GM12878 (cell line): ENCODE data around the gene SSPN. TPM values are rescaled to one million over a fixed set of nuclear protein-coding genes. Genes with fewer than 3 reads are reported as not detected.

Source experiments
- ATF2 ChIP-seq: IDR thresholded peaks from 2 replicates; pipeline ENCODE4 v1.6.1; 2012; ENCODE audit warnings: low read length, inconsistent platforms
- CTCF ChIP-seq, 3 experiments: IDR thresholded peaks in 2 of 3; conservative IDR thresholded peaks in 1 of 3; 2 replicates each; pipeline ENCODE4 v1.5.1; 2011; ENCODE audit warnings: low read depth in 3 of 3, low read length in 3 of 3, mild to moderate bottlenecking in 3 of 3, control low read depth in 2 of 3, moderate library complexity in 2 of 3, inconsistent platforms in 1 of 3, mixed read lengths in 1 of 3; ENCODE audit not compliant: control insufficient read depth in 2 of 3, insufficient read depth in 1 of 3; ENCODE audit errors: extremely low read depth in 1 of 3
- EZH2 ChIP-seq: IDR thresholded peaks from 2 replicates; pipeline ENCODE4 v1.6.1; 2012; ENCODE audit warnings: low read depth, mild to moderate bottlenecking, control low read depth, inconsistent platforms, low read length, borderline replicate concordance; ENCODE audit not compliant: control insufficient read depth
- GATAD2B ChIP-seq: fragments of 450-650 bp; conservative IDR thresholded peaks from 2 replicates; pipeline ENCODE4 v1.6.1; 2017; ENCODE audit warnings: low read depth, mild to moderate bottlenecking, moderate library complexity
- IKZF1 ChIP-seq: fragments of 450-650 bp; conservative IDR thresholded peaks from 2 replicates; pipeline ENCODE4 v1.6.1; 2017; ENCODE audit warnings: antibody characterized with exemption, mild to moderate bottlenecking
- IKZF2 ChIP-seq, 2 experiments: fragments of 450-650 bp; IDR thresholded peaks; 2 replicates each; pipeline ENCODE4 v1.6.1; 2017; ENCODE audit warnings: mild to moderate bottlenecking in 2 of 2, moderate library complexity in 2 of 2
- IRF3 ChIP-seq: fragments of 450-650 bp; IDR thresholded peaks from 2 replicates; pipeline ENCODE4 v1.6.1; 2014; ENCODE audit warnings: mild to moderate bottlenecking
- JUNB ChIP-seq: IDR thresholded peaks from 2 replicates; pipeline ENCODE4 v1.6.1; 2016; ENCODE audit warnings: antibody characterized with exemption, mild to moderate bottlenecking
- KLF5 ChIP-seq: fragments of 450-650 bp; IDR thresholded peaks from 2 replicates; pipeline ENCODE4 v1.6.1; 2014; ENCODE audit warnings: mild to moderate bottlenecking; ENCODE audit not compliant: partially characterized antibody
- POLR2AphosphoS5 ChIP-seq: IDR thresholded peaks from 2 replicates; pipeline ENCODE4 v1.6.1; 2011; ENCODE audit warnings: mild to moderate bottlenecking, low read length, inconsistent platforms
- POU2F2 ChIP-seq: IDR thresholded peaks from 3 replicates; pipeline ENCODE4 v1.6.1; 2011; ENCODE audit warnings: low read depth, mild to moderate bottlenecking, low read length, borderline replicate concordance
- RB1 ChIP-seq: fragments of 450-650 bp; formaldehyde crosslinking; IDR thresholded peaks from 2 replicates; pipeline ENCODE4 v1.6.1; 2017; ENCODE audit warnings: mild to moderate bottlenecking, borderline replicate concordance
- SMAD5 ChIP-seq: IDR thresholded peaks from 2 replicates; pipeline ENCODE4 v1.6.1; 2016; ENCODE audit warnings: antibody characterized with exemption, low read depth
- SMC3 ChIP-seq: IDR thresholded peaks from 2 replicates; pipeline ENCODE4 v1.6.1; 2011; ENCODE audit warnings: low read length, improper control_type of control experiment, borderline replicate concordance
- SPI1 ChIP-seq: IDR thresholded peaks from 2 replicates; pipeline ENCODE4 v1.6.1; 2011; ENCODE audit warnings: low read depth, mild to moderate bottlenecking, low read length, moderate library complexity, borderline replicate concordance; ENCODE audit not compliant: insufficient read depth
- WRNIP1 ChIP-seq: IDR thresholded peaks from 2 replicates; pipeline ENCODE4 v1.6.1; 2011; ENCODE audit warnings: low read depth, low read length, improper control_type of control experiment, borderline replicate concordance
- ZBTB40 ChIP-seq: fragments of 450-650 bp; IDR thresholded peaks from 2 replicates; pipeline ENCODE4 v1.6.1; 2016; ENCODE audit warnings: mild to moderate bottlenecking, moderate library complexity, borderline replicate concordance
- ZNF207 ChIP-seq: fragments of 450-650 bp; IDR thresholded peaks from 2 replicates; pipeline ENCODE4 v1.6.1; 2014; ENCODE audit warnings: antibody characterized with exemption, mild to moderate bottlenecking, borderline replicate concordance
- ZNF217 ChIP-seq: fragments of 450-650 bp; IDR thresholded peaks from 2 replicates; pipeline ENCODE4 v1.6.1; 2017; ENCODE audit warnings: antibody characterized with exemption, mild to moderate bottlenecking
- polyA plus RNA-seq, 11 experiments: library from polyadenylated mRNA; depleted of rRNA in 4 of 11; unstranded in 6 of 11; stranded (reverse) in 5 of 11; fragments of >200 nt; fragmentation: Nextera tagmentation in 4 of 11; fragmentation: Illumina TruSeq in 1 of 11; extraction: Ambion mirVana in 4 of 11; extraction: Trizol in 1 of 11; gene quantifications; 1 replicate in 1 of 11; 2 replicates in 10 of 11; pipeline versions ENCODE4 v1.2.1 to v1.2.3, GENCODE V29; 2011 to 2016; ENCODE audit warnings: inconsistent platforms in 2 of 11, missing spikeins in 2 of 11, low read depth in 1 of 11
- total RNA-seq, 4 experiments: library from RNA; depleted of rRNA in 3 of 4; stranded (reverse); fragments of >200 nt in 3 of 4; fragmentation: Illumina TruSeq in 1 of 4; extraction: Trizol in 1 of 4; gene quantifications; 2 replicates each; pipeline versions ENCODE4 v1.2.1 to v1.2.3, GENCODE V29; 2013 to 2021

Gene SSPN
- total and polyA plus RNA-seq, 10 of the 15 experiments (the other 5 are each of a cell fraction or from before 2014, with no cell fraction given), result 0.04 to 0.41 (median 0.28) TPM; not detected in 5

- no peak for TF ChIP-seq ZBTB40
- peak; percentile 94 to 95 for TF ChIP-seq IKZF2 (IDR thresholded peaks at IDR 0.05)
- TF ChIP-seq ATF2, result peak; percentile 83
- peak; percentile 78; the same call in 1 of the 3 replicates for TF ChIP-seq POU2F2
- no peak for TF ChIP-seq WRNIP1
- TF ChIP-seq IKZF1, result peak; percentile 94
- no peak for TF ChIP-seq EZH2
- TF ChIP-seq ZNF207, result no peak
- TF ChIP-seq KLF5, result no peak
- TF ChIP-seq POLR2AphosphoS5, result peak; percentile 56
- 0 out of 2 replicates have a peak, but pooled peaks have one; percentile 32 for TF ChIP-seq ZNF217
- peak; percentile 77 for TF ChIP-seq SPI1
- no peak for TF ChIP-seq RB1
- TF ChIP-seq GATAD2B, result peak; percentile 58; the same call in 1 of the 2 replicates
- no peak for TF ChIP-seq IRF3
- TF ChIP-seq JUNB, result peak; percentile 95
- peak in 1 of 3 experiments; percentile 18; a peak in 1 of 6 replicates for TF ChIP-seq CTCF (IDR thresholded peaks at IDR 0.05 in 2 of 3, conservative IDR thresholded peaks at IDR 0.05 in 1 of 3; ENCODE audit: control insufficient read depth in 2 of 3, extremely low read depth in 1 of 3, insufficient read depth in 1 of 3, low read depth in 3 of 3, low read length in 3 of 3)
- TF ChIP-seq SMAD5, result no peak
- no peak for TF ChIP-seq SMC3
Observed at GRCh38 chr12:26274441-26275312, 79.3 kb downstream of the SSPN start (continued).
